Measurements from ENCODE around the gene UBFD1.
"Not testable (repeated sequence)": the region's sequence is repeated elsewhere in the genome, so short reads cannot be mapped to it uniquely, and the experiment has no call there.

Gene UBFD1

GRCh38 chr16:23609929-23610328, 52.4 kb downstream of the UBFD1 start:
- no peak for ATAC-seq (ENCODE audit: low read depth)
- H3K4me3 ChIP-seq (ENCODE audit: severe bottlenecking): no peak overlapping the region
- TF ChIP-seq, protein P1, sequence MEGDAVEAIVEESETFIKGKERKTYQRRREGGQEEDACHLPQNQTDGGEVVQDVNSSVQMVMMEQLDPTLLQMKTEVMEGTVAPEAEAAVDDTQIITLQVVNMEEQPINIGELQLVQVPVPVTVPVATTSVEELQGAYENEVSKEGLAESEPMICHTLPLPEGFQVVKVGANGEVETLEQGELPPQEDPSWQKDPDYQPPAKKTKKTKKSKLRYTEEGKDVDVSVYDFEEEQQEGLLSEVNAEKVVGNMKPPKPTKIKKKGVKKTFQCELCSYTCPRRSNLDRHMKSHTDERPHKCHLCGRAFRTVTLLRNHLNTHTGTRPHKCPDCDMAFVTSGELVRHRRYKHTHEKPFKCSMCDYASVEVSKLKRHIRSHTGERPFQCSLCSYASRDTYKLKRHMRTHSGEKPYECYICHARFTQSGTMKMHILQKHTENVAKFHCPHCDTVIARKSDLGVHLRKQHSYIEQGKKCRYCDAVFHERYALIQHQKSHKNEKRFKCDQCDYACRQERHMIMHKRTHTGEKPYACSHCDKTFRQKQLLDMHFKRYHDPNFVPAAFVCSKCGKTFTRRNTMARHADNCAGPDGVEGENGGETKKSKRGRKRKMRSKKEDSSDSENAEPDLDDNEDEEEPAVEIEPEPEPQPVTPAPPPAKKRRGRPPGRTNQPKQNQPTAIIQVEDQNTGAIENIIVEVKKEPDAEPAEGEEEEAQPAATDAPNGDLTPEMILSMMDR (IDR thresholded peaks at IDR 0.05; ENCODE audit: poor library complexity, severe bottlenecking): no peak

DNA sequence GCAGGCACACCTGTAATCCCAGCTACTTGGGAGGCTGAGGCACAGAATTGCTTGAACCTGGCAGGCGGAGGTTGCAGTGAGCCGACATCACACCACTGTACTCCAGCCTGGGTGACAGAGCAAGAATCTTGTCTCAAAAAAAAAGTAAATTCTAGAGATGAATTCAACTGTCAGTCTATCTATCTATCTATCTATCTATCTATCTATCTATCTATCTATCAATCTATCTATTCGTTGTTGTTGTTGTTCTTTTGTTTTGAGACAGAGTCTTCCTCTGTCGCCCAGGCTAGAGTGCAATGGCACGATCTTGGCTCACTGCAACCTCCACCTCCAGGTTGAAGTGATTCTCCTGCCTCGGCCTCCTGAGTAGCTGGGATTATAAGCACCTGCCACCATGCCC, 53.4 kb downstream of the UBFD1 start:
- not testable (repeated sequence) for DNase-seq (ENCODE audit: low spot score); ATAC-seq (ENCODE audit: low read depth); H3K27ac ChIP-seq (ENCODE audit: poor library complexity, severe bottlenecking); H3K27me3 ChIP-seq (ENCODE audit: insufficient read depth, poor library complexity, severe bottlenecking); H3K4me3 ChIP-seq (ENCODE audit: severe bottlenecking); H3K9me3 ChIP-seq (ENCODE audit: severe bottlenecking)
- Histone ChIP-seq H3K4me1 (ENCODE audit: insufficient read depth, poor library complexity, severe bottlenecking) (peaks cover 11% of the 10 kb centered on the region), H3K36me3 (ENCODE audit: low read depth) (peaks cover 80% of the 10 kb centered on the region)

More at GRCh38 chr16:23609929-23610328, 52.4 kb downstream of the UBFD1 start:
- DNase-seq (ENCODE audit: low spot score): no peak
- Histone ChIP-seq H3K36me3 (ENCODE audit: low read depth) (peaks cover 73% of the 10 kb centered on the region), H3K4me1 (ENCODE audit: insufficient read depth, poor library complexity, severe bottlenecking) (peaks cover 11% of the 10 kb centered on the region), H3K27me3 (ENCODE audit: insufficient read depth, poor library complexity, severe bottlenecking) (no peaks in the 10 kb centered on the region), H3K27ac (ENCODE audit: poor library complexity, severe bottlenecking) (no peak overlapping the region), H3K9me3 (ENCODE audit: severe bottlenecking) (no peaks in the 10 kb centered on the region)

DNA sequence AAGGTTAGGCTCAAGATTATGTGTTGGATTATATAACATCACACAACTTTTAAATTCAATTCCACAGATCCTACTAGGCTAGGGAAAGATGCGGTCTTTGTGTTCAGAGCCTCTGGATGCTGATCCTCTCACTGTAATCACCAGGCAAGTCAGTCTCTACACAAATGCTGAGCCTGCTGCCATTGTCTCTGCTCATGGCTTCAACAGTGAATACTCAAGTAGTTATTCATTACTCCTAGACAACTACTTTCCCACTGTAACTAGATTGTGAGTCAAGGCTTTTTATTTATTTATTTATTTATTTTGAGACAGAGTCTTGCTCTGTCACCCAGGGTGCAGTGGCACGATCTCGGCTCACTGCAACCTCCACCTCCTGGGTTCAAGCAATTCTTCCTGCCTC, 54.4 kb downstream of the UBFD1 start:
- DNase-seq (ENCODE audit: low spot score) (no peak), ATAC-seq (ENCODE audit: low read depth) (no peak)
- Histone ChIP-seq H3K4me3 (ENCODE audit: severe bottlenecking) (no peak overlapping the region), H3K27ac (ENCODE audit: poor library complexity, severe bottlenecking) (no peak overlapping the region), H3K36me3 (ENCODE audit: low read depth) (peaks cover 84% of the 10 kb centered on the region), H3K9me3 (ENCODE audit: severe bottlenecking) (no peaks in the 10 kb centered on the region), H3K4me1 (ENCODE audit: insufficient read depth, poor library complexity, severe bottlenecking) (peaks cover 11% of the 10 kb centered on the region), H3K27me3 (ENCODE audit: insufficient read depth, poor library complexity, severe bottlenecking) (no peaks in the 10 kb centered on the region)
- TF ChIP-seq, protein P1 (IDR thresholded peaks at IDR 0.05; ENCODE audit: poor library complexity, severe bottlenecking): no peak

DNA sequence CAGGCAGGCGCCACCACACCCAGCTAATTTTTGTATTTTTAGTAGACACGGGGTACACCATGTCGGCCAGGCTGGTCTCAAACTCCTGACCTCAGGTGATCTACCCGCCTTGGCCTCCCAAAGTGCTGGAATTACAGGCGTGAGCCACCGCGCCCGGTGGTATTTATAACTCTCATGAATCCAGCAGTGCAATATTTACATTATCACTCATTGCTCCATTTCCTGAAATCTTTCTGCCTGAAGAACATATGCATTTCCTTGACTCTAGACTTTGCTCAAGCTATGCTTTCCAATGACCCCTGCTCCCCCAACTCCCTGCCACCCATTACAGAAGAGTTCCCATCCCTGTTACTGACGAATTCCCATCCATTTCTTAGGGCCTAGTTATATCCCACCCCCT, 58.3 kb downstream of the UBFD1 start:
- ATAC-seq (ENCODE audit: low read depth): no peak
- no peak for DNase-seq (ENCODE audit: low spot score)
- no peaks in the 10 kb centered on the region for H3K9me3 ChIP-seq (ENCODE audit: severe bottlenecking)
- TF ChIP-seq, protein P1 (IDR thresholded peaks at IDR 0.05; ENCODE audit: poor library complexity, severe bottlenecking): no peak
- no peak overlapping the region for H3K4me3 ChIP-seq (ENCODE audit: severe bottlenecking)
- H3K27me3 ChIP-seq (ENCODE audit: insufficient read depth, poor library complexity, severe bottlenecking): no peaks in the 10 kb centered on the region
- peaks cover 89% of the 10 kb centered on the region for H3K36me3 ChIP-seq (ENCODE audit: low read depth)
- no peak overlapping the region for H3K27ac ChIP-seq (ENCODE audit: poor library complexity, severe bottlenecking)
- H3K4me1 ChIP-seq (ENCODE audit: insufficient read depth, poor library complexity, severe bottlenecking): no peaks in the 10 kb centered on the region
